ENCODE results near the gene PLD4. TPM values are rescaled to one million over a fixed set of nuclear protein-coding genes. Genes with fewer than 3 reads are reported as not detected.

Gene PLD4
- polyA plus RNA-seq, 3 donors: 12.2 to 15.5 (median 15.1) TPM

DNA sequence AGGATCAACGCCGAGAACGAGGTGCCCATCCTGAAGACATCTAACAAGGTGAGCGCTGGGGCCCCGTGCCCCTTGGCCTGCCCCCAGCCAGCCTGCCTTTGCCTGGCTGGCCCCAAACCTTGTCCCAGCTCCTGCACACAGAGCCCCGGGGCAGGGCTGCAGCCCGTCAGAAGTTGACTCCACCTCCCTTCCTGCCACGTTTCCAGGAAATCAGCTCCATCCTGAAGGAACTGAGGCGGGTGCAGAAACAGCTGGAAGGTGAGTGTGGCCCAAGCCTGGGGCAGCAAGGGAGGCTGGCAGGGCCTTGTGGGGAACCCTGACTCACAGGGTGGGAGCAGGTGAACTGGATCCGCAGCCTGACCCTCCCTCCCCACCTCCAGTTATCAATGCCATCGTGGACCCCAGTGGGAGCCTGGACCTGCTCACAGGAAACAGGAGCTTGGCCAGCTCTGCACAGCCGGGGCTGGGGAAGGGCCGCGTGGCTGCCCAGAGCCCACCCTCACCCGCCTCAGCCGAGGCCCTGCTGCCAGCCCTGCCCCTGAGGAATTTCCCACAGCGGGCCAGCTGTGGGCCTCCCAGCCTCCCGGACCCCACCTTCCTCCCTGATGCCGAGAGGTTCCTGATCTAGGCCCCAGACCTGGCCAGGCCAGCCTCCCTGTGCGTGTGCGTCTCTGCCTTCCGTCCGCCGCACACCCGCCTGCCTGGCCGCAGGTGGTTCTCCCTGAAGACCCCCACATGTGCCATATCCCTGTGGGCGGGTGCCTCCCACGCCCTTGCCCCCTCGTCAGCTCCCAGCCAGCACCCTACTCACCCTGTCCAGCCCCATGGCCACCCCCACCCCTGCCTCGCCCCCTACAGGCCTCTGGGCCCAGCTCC lies 30.1 kb upstream of the PLD4 start:
- DNase-seq: peak in 1 of 3 donors; percentile 2
- H2AFZ ChIP-seq (ENCODE audit: insufficient read depth, low read depth, low read length, poor library complexity, severe bottlenecking): no peak overlapping the region

DNA sequence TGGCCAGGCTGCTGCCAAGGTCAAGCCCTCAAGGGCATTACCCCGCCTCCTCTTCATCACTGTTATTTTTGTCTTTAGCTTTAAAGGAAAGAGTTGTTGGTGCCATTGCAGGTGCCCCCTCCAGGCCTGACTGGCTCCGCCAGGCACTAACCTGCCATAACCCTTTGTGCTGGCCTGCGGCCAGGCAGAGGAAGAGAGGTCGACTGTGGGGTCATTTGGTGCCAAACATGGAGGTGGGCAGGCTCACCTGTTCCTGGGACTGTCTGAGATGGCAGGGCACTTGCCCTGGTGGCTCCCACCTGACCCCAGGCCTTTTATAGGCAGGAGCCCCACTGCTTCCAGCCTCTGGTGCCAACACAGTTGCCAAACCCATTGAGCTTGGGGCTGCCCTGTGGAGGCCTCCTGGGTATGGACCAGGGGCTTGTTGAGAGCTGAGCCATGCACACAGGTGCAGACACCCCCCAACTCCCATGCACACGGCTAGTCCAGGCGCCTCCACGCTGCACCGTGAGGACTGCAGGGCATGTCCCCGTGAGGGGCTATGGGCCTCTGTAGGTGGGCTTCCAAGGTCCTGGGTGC lies 29.4 kb upstream of the PLD4 start:
- intact Hi-C loops (cut with micrococcal nuclease): no loop called here
- no peak for DNase-seq
- Mint-ChIP-seq H3K27ac (no peak overlapping the region), H3K9me3 (peaks cover 0 to 2% (median 0%) of the 10 kb centered on the region in 7 donors), H3K27me3 (ENCODE audit: low read depth in 3 of 3) (peaks cover 3 to 10% (median 7%) of the 10 kb centered on the region in 3 donors), H3K36me3 (no peaks in the 10 kb centered on the region), H3K4me3 (no peak overlapping the region), H3K4me1 (no peaks in the 10 kb centered on the region)
- no peaks in the 10 kb centered on the region for H3K79me2 ChIP-seq (ENCODE audit: insufficient read depth, low read length)
- no peak overlapping the region for H3K4me2 ChIP-seq (replicated peaks; ENCODE audit: extremely low read depth, low read length, poor library complexity, severe bottlenecking)
- 88% methylated on average over 8 of the region's 9 CpGs for WGBS (ENCODE audit: insufficient coverage)
- H3K4me1 ChIP-seq (ENCODE audit: control insufficient read depth in 1 of 2, insufficient read depth in 2 of 2, low read length in 2 of 2): no peaks in the 10 kb centered on the region
- H3K27me3 ChIP-seq (ENCODE audit: control insufficient read depth in 2 of 2, insufficient read depth in 2 of 2, low read length in 2 of 2): no peaks in the 10 kb centered on the region
- H3K4me3 ChIP-seq (replicated peaks in 1 of 3; ENCODE audit: low read depth in 2 of 3, low read length in 3 of 3): no peak overlapping the region
- no peak overlapping the region for H3K27ac ChIP-seq (ENCODE audit: low read depth in 1 of 2, low read length in 2 of 2)
- H3K9me3 ChIP-seq (replicated peaks in 1 of 2; ENCODE audit: control insufficient read depth in 1 of 2, insufficient read depth in 1 of 2, low read length in 2 of 2): no peaks in the 10 kb centered on the region
- TF ChIP-seq, protein P1, sequence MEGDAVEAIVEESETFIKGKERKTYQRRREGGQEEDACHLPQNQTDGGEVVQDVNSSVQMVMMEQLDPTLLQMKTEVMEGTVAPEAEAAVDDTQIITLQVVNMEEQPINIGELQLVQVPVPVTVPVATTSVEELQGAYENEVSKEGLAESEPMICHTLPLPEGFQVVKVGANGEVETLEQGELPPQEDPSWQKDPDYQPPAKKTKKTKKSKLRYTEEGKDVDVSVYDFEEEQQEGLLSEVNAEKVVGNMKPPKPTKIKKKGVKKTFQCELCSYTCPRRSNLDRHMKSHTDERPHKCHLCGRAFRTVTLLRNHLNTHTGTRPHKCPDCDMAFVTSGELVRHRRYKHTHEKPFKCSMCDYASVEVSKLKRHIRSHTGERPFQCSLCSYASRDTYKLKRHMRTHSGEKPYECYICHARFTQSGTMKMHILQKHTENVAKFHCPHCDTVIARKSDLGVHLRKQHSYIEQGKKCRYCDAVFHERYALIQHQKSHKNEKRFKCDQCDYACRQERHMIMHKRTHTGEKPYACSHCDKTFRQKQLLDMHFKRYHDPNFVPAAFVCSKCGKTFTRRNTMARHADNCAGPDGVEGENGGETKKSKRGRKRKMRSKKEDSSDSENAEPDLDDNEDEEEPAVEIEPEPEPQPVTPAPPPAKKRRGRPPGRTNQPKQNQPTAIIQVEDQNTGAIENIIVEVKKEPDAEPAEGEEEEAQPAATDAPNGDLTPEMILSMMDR (IDR thresholded peaks at IDR 0.05): no peak
- no peak overlapping the region for H3K9ac ChIP-seq (ENCODE audit: insufficient read depth, low read length, poor library complexity, severe bottlenecking)
- H4K20me1 ChIP-seq (ENCODE audit: insufficient read depth, low read length): no peaks in the 10 kb centered on the region
- H3K36me3 ChIP-seq (replicated peaks in 1 of 2; ENCODE audit: control insufficient read depth in 1 of 2, insufficient read depth in 2 of 2, low read length in 2 of 2): no peaks in the 10 kb centered on the region
- no peak overlapping the region for H2AFZ ChIP-seq (ENCODE audit: insufficient read depth, low read depth, low read length, poor library complexity, severe bottlenecking)

More for the DNA sequence above, 30.1 kb upstream of the PLD4 start:
- no peaks in the 10 kb centered on the region for H3K4me1 ChIP-seq (ENCODE audit: control insufficient read depth in 1 of 2, insufficient read depth in 2 of 2, low read length in 2 of 2)
- intact Hi-C loops (cut with micrococcal nuclease): no loop called here
- H3K4me1 Mint-ChIP-seq: no peaks in the 10 kb centered on the region
- WGBS (ENCODE audit: insufficient coverage): 87% methylated on average over 25 of the region's 30 CpGs
- no peak overlapping the region for H3K27ac ChIP-seq (ENCODE audit: low read depth in 1 of 2, low read length in 2 of 2)
- no peak overlapping the region for H3K4me3 Mint-ChIP-seq
- no peaks in the 10 kb centered on the region for H4K20me1 ChIP-seq (ENCODE audit: insufficient read depth, low read length)
- no peaks in the 10 kb centered on the region for H3K36me3 Mint-ChIP-seq
- H3K9me3 Mint-ChIP-seq: peaks cover 0 to 2% (median 0%) of the 10 kb centered on the region in 7 donors
- H3K4me3 ChIP-seq (replicated peaks in 1 of 3; ENCODE audit: low read depth in 2 of 3, low read length in 3 of 3): no peak overlapping the region
- no peak overlapping the region for H3K4me2 ChIP-seq (replicated peaks; ENCODE audit: extremely low read depth, low read length, poor library complexity, severe bottlenecking)
- peaks cover 3 to 10% (median 7%) of the 10 kb centered on the region in 3 donors for H3K27me3 Mint-ChIP-seq (ENCODE audit: low read depth in 3 of 3)
- no peaks in the 10 kb centered on the region for H3K36me3 ChIP-seq (replicated peaks in 1 of 2; ENCODE audit: control insufficient read depth in 1 of 2, insufficient read depth in 2 of 2, low read length in 2 of 2)
- H3K79me2 ChIP-seq (ENCODE audit: insufficient read depth, low read length): no peaks in the 10 kb centered on the region
- no peak overlapping the region for H3K27ac Mint-ChIP-seq
- no peaks in the 10 kb centered on the region for H3K9me3 ChIP-seq (replicated peaks in 1 of 2; ENCODE audit: control insufficient read depth in 1 of 2, insufficient read depth in 1 of 2, low read length in 2 of 2)
- H3K9ac ChIP-seq (ENCODE audit: insufficient read depth, low read length, poor library complexity, severe bottlenecking): no peak overlapping the region
- no peaks in the 10 kb centered on the region for H3K27me3 ChIP-seq (ENCODE audit: control insufficient read depth in 2 of 2, insufficient read depth in 2 of 2, low read length in 2 of 2)
- TF ChIP-seq, protein P1 (IDR thresholded peaks at IDR 0.05): no peak
